HG03457 (cell line): ENCODE measurements around the gene CCP110.

Source experiments
- ATAC-seq: cut with Tn5 transposase; IDR thresholded peaks from one replicate; pipeline ENCODE4 v1.9.1; 2021; ENCODE audit warnings: moderate number of reproducible peaks; ENCODE audit not compliant: unreplicated experiment

Gene CCP110, protein sequence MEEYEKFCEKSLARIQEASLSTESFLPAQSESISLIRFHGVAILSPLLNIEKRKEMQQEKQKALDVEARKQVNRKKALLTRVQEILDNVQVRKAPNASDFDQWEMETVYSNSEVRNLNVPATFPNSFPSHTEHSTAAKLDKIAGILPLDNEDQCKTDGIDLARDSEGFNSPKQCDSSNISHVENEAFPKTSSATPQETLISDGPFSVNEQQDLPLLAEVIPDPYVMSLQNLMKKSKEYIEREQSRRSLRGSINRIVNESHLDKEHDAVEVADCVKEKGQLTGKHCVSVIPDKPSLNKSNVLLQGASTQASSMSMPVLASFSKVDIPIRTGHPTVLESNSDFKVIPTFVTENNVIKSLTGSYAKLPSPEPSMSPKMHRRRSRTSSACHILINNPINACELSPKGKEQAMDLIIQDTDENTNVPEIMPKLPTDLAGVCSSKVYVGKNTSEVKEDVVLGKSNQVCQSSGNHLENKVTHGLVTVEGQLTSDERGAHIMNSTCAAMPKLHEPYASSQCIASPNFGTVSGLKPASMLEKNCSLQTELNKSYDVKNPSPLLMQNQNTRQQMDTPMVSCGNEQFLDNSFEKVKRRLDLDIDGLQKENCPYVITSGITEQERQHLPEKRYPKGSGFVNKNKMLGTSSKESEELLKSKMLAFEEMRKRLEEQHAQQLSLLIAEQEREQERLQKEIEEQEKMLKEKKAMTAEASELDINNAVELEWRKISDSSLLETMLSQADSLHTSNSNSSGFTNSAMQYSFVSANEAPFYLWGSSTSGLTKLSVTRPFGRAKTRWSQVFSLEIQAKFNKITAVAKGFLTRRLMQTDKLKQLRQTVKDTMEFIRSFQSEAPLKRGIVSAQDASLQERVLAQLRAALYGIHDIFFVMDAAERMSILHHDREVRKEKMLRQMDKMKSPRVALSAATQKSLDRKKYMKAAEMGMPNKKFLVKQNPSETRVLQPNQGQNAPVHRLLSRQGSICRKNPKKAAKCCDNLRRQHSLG

DNA sequence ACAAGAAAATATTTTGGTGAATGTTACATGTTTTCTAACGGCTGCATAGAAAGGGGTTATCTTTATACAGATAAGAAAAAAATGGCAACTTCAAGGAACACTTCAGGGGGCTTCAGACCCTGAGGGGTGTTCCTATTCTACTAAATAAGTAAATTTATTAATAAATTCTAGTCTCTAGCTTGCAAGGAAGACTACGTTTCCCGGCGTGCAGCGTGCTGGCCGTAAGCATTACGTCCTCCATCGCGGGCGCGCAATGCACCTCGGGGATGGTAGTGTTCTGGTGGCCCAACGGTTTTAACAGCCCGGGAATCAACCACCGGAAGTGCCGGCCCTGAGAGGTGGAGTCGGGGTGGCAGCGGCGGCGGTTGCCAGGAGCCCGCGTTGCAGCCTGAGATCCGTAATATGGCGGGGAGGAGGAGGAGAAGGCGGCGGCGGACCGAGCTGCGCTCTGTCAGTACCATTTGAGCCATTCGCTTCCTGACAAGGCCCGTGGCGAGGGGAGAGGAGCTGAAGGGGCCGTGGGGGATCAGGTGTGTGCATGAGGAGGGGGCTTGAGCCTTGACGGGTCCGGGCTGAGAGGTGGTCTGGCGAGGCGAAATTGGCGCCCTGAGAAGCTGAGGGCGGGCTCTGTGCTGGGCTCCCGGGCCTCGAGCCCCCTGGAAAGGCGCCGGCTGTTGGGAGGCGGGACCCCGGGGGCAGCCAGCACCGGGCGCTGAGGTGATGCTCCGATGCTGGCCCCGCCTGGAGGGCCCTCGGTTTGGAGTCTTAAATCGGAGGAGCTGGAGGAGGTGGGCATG is at the start of gene CCP110:
Gene CCP110, plus strand, starts transcription at position 384 of the 797 bp plus-strand sequence. CDS start 3,940 bp downstream, outside the sequence.
- ATAC-seq = peak; percentile 58

DNA sequence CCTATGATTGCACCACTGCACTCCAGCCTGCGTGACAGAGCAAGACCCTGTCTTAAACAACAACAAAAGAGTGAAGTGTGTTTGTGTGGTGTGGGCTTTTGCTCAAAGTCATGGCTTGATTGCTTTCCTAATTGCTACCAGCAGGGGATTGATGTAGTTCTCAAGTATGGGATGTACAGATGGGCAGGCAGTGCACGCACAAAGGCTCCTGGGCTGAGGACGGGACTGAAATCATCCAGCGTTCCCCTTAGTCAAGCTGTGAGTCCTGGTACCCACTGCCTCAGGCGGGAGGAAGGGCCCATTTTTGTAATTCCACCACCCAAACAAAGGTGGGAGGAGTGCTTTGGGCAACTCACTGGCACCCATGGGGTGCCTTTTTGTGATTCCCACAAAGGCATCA is 49.1 kb upstream of the CCP110 start:
- no peak for ATAC-seq

GRCh38 chr16:19478505-19478904 is 45.2 kb upstream of the CCP110 start:
- ATAC-seq = no peak

DNA sequence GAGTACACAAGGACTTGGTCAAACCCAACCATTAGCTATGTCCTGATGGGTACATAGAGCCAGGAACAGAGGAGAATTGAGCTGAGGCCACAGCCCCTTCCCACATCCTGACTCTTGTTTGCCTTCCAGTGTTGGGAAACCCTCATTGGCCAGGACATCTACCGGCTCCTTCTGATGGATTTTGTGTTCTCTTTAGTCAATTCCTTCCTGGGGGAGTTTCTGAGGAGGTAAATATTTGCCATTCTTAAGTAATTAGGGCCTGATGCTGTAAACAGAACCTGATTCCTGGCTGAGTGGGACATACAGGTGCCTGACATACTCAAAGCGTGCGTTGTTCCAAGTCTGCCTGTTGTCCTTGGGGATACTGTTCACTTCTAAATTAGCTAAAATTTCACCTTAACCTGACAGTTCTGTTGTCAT is 44.4 kb upstream of the CCP110 start:
- no peak for ATAC-seq

DNA sequence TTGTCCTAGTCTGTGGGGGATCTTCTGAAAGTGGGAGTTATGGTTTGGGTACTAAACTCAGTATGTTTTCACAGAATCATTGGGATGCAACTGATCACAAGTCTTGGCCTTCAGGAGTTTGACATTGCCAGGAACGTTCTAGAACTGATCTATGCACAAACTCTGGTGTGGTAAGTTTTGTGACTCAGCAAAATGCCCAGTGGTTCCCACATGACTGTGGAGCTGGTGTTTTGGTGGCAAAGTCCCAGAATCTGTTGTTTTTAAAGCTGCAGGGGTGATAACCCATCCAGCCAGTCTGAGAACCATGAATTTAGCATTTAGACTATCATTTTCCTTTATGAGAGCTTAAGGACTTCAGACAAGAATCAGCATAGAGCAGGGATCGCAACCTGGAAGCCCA is 42.4 kb upstream of the CCP110 start:
- ATAC-seq = no peak

DNA sequence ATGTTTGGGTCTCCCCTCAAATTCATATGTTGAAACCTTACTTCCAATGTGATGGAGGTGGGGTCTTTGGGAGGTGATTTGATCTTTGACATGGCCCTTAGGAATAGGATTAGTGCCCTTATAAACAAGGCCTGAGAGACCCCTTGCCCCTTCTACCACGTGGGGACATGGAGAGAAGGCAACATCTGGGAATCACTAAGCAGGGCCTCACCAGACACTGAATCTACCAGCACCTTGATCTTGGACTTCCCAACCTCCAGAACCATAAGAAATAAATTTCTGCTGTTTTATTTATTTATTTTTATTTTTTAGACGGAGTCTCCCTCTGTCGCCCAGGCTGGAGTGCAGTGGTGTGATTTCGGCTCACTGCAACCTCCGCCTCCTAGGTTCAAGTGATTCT is 42.0 kb upstream of the CCP110 start:
- ATAC-seq = no peak

DNA sequence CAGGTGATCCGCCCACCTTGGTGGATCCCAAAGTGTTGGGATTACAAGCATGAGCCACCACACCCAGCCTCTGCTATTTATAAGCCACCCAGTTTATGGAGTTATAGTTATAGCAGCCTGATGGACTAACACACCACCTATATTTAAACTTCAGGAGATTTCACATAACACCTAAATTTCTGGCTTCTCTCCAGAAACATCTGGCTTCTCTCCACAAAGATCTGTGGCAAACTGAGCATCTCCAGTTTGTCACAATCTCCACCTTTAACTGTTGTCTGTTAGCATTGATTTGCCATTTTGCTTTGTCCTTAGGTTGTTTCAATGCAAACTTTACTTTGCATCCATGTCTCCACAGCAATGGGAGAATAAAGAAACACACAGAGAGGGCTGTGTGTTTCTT is 41.5 kb upstream of the CCP110 start:
- ATAC-seq = no peak

DNA sequence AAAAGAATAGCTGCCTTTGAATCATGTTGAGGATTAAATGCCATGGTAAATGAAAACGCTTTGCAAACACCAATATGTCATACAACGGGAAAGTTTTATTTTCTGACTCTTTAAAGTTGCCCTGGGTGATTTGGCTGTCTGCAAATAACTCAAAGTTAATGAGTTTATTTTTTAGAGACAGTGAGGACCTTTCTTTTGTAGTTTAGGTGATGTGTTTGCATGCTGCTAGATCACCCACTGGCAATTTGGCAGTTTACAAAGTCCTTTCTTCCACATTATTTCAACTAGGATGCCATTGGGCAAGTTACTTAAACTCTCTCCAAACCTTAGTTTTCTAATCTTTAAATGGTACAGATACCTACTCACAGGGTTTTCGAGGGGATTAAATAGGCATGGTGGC is 39.6 kb upstream of the CCP110 start:
- ATAC-seq = no peak

DNA sequence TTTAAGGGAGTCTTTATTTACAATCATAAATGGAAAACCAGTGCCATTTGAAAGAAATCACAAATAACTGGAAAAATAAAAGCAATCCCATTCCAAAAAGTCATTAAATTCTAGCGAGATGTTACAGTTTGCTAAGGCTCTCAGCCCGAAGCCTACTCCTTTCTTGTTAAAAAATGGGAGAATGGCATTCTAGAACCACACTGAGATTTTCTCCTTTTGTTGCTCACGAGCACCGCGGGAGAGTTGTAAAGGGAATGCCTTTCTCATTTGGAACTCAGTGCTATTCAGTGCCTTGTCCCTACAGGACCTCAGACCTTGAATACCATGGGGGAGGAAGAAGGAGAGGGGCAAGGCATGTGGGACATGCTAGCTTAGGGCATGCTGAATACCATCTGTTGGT is 38.1 kb upstream of the CCP110 start:
- ATAC-seq = no peak

DNA sequence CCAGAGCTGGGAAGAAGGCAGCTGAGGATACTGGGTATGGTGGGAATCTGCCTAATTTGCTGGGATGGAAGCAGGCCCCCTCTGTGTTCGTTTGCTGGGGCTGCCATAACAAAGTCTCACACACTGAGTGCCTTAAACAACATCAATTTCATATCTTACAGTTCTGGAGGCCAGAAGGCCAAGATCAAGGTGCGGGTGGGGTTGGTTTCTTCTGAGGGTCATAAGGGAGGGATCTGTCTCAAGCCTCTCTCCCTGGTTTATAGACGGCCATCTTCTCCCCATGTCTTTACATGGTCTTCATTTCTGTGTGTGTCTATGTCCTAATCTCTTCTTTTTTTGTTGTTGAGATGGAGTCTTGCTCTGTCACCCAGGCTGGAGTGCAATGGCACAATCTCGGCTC is 37.7 kb upstream of the CCP110 start:
- ATAC-seq = no peak

DNA sequence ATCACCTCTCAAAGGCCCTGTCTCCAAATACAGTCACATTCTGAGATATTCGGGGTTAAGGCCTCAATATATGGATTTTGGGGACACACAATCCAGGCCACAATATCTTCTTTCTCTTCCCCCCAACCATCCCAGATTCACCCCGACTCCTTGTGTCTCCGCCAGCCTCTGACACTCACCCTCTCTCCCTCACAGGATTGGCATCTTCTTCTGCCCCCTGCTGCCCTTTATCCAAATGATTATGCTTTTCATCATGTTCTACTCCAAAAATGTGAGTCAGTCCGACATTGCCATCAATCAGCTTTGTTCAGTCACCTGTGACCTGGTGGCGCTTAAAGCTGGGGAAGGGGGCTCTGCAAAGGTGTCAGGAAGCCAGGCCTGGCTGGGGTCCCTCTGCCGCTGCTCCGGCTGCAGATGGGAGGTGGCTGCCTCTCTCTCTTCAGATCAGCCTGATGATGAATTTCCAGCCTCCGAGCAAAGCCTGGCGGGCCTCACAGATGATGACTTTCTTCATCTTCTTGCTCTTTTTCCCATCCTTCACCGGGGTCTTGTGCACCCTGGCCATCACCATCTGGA is 36.9 kb upstream of the CCP110 start:
- ATAC-seq = no peak

- no peak for ATAC-seq
Measured at GRCh38 chr16:19488213-19488640, 35.5 kb upstream of the CCP110 start.

DNA sequence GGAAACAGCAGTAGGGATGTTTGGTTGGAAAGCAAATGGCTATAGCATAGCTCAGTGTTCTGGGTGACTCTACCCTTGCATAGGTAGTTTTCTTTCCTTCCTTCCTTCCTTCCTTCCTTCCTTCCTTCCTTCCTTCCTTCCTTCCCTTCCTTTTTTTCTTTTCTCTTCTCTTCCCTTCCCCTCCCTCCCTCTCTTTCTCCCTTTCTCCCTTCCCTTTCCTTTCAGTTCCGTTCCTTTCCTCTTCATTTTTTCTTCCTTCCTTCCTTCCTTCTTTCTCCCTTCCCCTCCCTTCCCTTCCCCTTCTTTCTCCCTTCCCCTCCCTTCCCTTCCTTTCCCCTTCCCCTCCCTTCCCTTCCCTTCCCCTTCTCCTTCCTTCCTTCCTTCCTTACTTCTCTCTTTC is 33.1 kb upstream of the CCP110 start:
- ATAC-seq = no peak

- ATAC-seq = no peak
Measured at GRCh38 chr16:19497176-19497575, 26.6 kb upstream of the CCP110 start.

- ATAC-seq = no peak
Measured at GRCh38 chr16:19499006-19499405, 24.7 kb upstream of the CCP110 start.

DNA sequence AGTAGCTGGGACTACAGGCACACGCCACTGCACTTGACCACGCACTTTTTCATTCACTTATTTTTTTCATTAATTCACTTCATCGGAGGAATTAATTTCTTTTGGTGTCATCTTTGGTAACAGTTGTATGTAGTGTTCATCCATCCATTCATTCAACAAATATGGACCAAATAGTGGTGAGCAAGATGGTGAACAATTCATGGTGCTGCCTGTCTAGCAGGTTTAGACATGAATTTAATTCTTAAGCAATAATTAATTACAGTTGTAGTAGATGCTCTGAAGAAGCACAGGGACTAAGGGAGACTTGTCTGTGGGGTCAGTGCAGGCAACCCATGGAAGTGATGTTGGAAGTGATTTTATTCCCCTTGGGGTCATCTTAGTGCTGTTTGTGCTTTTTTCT is 24.3 kb upstream of the CCP110 start:
- ATAC-seq = no peak

- ATAC-seq = no peak
Measured at GRCh38 chr16:19502395-19503131, 21.2 kb upstream of the CCP110 start.

GRCh38 chr16:19503461-19504075 is 20.2 kb upstream of the CCP110 start:
- no peak for ATAC-seq

DNA sequence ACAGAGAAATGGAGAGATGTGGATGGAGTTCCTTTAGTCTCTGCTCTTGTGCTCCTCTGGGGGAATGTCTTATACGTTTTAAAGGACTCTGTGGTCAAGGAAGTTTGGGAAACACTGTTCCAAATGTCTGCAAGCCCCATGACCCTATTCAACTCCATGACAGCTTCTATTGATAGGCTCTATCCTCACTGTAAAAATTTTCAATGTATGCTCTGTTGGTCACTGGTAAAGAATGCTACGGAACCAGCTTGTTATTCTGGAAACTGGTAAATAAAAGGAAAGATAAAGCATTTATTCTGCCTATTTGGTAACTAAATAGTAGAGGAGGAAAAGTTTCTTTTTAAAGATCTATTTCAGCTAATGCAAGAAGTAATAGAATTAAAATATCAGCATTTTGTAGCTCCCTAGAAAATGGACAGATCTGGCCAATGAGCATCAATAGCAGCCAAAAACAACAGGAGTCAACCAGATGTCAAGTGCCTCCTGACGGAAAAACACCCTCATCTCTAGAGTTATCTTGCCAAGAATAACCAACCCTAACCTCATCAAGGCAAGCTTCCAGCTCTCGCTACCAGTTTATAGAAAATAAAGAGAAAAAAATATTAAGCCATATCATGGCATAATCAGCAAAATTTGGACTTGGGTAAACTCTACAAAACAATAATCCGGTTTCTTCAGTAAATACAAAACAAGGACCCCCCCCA is 18.0 kb upstream of the CCP110 start:
- ATAC-seq = no peak
